ENCODE measurements around the gene TRIM3.
A peak's percentile ranks its signal among the peaks of the same experiment; 100 is the strongest.

The TRIM3 gene

GRCh38 chr11:6474413-6474792 lies 662 bp upstream of the TRIM3 start:
- TF ChIP-seq TAF1 (IDR thresholded peaks at IDR 0.05; ENCODE audit: borderline replicate concordance, insufficient read depth, low read length), result no peak
- TF ChIP-seq FOXP2 (optimal IDR thresholded peaks at IDR 0.05; ENCODE audit: borderline replicate concordance, extremely low read depth, extremely low read length, insufficient read depth), result no peak
- no peak for TF ChIP-seq POLR2AphosphoS5 (IDR thresholded peaks at IDR 0.05; ENCODE audit: low read depth, low read length)
- TF ChIP-seq SIN3A (IDR thresholded peaks at IDR 0.05; ENCODE audit: borderline replicate concordance, insufficient read depth, low read length), result no peak
- no peak for TF ChIP-seq REST (IDR thresholded peaks at IDR 0.05; ENCODE audit: insufficient read depth in 1 of 2, low read depth in 2 of 2, low read length in 2 of 2)

DNA sequence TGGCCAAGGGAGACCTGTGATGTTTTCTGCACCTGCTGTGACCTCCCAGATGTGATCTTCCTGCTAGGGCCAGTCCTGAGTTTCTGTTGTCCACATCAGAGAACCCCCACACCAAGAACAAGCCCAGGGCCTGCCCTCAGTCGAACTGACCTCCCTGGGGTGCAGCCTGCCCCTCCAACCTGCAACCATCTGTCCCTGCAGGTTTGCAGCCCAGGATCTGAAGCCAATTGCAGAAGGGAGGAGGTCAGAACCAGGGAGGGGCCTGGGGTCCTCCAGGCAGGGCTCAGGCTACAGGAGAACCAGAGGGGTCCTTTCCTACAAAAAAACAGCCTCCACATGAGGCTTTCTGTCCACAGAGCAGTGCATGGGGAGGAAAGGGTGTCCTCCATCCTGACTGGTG lies 807 bp downstream of the TRIM3 start:
- TF ChIP-seq TAF1 (IDR thresholded peaks at IDR 0.05; ENCODE audit: borderline replicate concordance, insufficient read depth, low read length) (no peak), FOXP2 (optimal IDR thresholded peaks at IDR 0.05; ENCODE audit: borderline replicate concordance, extremely low read depth, extremely low read length, insufficient read depth) (no peak), REST (IDR thresholded peaks at IDR 0.05; ENCODE audit: insufficient read depth in 1 of 2, low read depth in 2 of 2, low read length in 2 of 2) (no peak), POLR2AphosphoS5 (IDR thresholded peaks at IDR 0.05; ENCODE audit: low read depth, low read length) (no peak), SIN3A (IDR thresholded peaks at IDR 0.05; ENCODE audit: borderline replicate concordance, insufficient read depth, low read length) (no peak)

GRCh38 chr11:6469599-6469998 lies 4.1 kb downstream of the TRIM3 start:
- TF ChIP-seq REST (IDR thresholded peaks at IDR 0.05; ENCODE audit: insufficient read depth in 1 of 2, low read depth in 2 of 2, low read length in 2 of 2) (no peak), TAF1 (IDR thresholded peaks at IDR 0.05; ENCODE audit: borderline replicate concordance, insufficient read depth, low read length) (no peak), FOXP2 (optimal IDR thresholded peaks at IDR 0.05; ENCODE audit: borderline replicate concordance, extremely low read depth, extremely low read length, insufficient read depth) (no peak), POLR2AphosphoS5 (IDR thresholded peaks at IDR 0.05; ENCODE audit: low read depth, low read length) (no peak), SIN3A (IDR thresholded peaks at IDR 0.05; ENCODE audit: borderline replicate concordance, insufficient read depth, low read length) (no peak)

- TF ChIP-seq FOXP2 (optimal IDR thresholded peaks at IDR 0.05; ENCODE audit: borderline replicate concordance, extremely low read depth, extremely low read length, insufficient read depth), result peak; percentile 23
- peak; percentile 96 for TF ChIP-seq POLR2AphosphoS5 (IDR thresholded peaks at IDR 0.05; ENCODE audit: low read depth, low read length)
- TF ChIP-seq REST (IDR thresholded peaks at IDR 0.05; ENCODE audit: insufficient read depth in 1 of 2, low read depth in 2 of 2, low read length in 2 of 2), result no peak
- 0 out of 2 replicates have a peak, but pooled peaks have one; percentile 68 for TF ChIP-seq TAF1 (IDR thresholded peaks at IDR 0.05; ENCODE audit: borderline replicate concordance, insufficient read depth, low read length)
- TF ChIP-seq SIN3A (IDR thresholded peaks at IDR 0.05; ENCODE audit: borderline replicate concordance, insufficient read depth, low read length), result no peak
Measured at GRCh38 chr11:6468712-6469495, 4.8 kb downstream of the TRIM3 start.
